H9 (cell line): Measurements from ENCODE around the gene ARHGAP8. TPM values are rescaled to one million over a fixed set of nuclear protein-coding genes. Genes with fewer than 3 reads are reported as not detected.

Experiments
- DNase-seq: peaks from one replicate; pipeline ENCODE4 v3.0.0-alpha.2; 2017
- H2AFZ ChIP-seq: one replicate; pipeline ENCODE4 v1.6.1; 2013; ENCODE audit warnings: mild to moderate bottlenecking, low read length, control low read depth, moderate library complexity
- H2AK5ac ChIP-seq: 2 replicates; pipeline ENCODE4 v1.6.1; 2013; ENCODE audit warnings: low read length, control low read depth, mixed read lengths; ENCODE audit not compliant: insufficient read length
- H2BK120ac ChIP-seq: one replicate; pipeline ENCODE4 v1.6.1; 2013; ENCODE audit warnings: low read depth, mild to moderate bottlenecking, low read length, control low read depth, inconsistent platforms; ENCODE audit not compliant: poor library complexity, severe bottlenecking
- H2BK12ac ChIP-seq: 2 replicates; pipeline ENCODE4 v1.6.1; 2013; ENCODE audit warnings: low read length, control low read depth, mixed read lengths, low read depth; ENCODE audit not compliant: insufficient read length
- H2BK15ac ChIP-seq: 2 replicates; pipeline ENCODE4 v1.6.1; 2013; ENCODE audit warnings: low read depth, low read length, control low read depth
- H2BK20ac ChIP-seq: one replicate; pipeline ENCODE4 v1.6.1; 2013; ENCODE audit warnings: low read depth, mild to moderate bottlenecking, low read length, control low read depth, inconsistent platforms; ENCODE audit not compliant: poor library complexity, severe bottlenecking
- H2BK5ac ChIP-seq: 2 replicates; pipeline ENCODE4 v1.6.1; 2013; ENCODE audit warnings: low read length, control low read depth, mixed read lengths; ENCODE audit not compliant: insufficient read length
- H3K14ac ChIP-seq: 2 replicates; pipeline ENCODE4 v1.6.1; 2013; ENCODE audit warnings: low read length, control low read depth; ENCODE audit not compliant: insufficient read depth
- H3K18ac ChIP-seq: 2 replicates; pipeline ENCODE4 v1.6.1; 2013; ENCODE audit warnings: low read depth, mild to moderate bottlenecking, mixed read lengths, low read length, control low read depth; ENCODE audit not compliant: insufficient read length
- H3K23ac ChIP-seq: 2 replicates; pipeline ENCODE4 v1.6.1; 2013; ENCODE audit warnings: low read length, control low read depth, mixed read lengths, low read depth; ENCODE audit not compliant: insufficient read length
- H3K23me2 ChIP-seq: 2 replicates; pipeline ENCODE4 v1.6.1; 2013; ENCODE audit warnings: low read depth, mild to moderate bottlenecking, mixed read lengths, low read length, control low read depth; ENCODE audit not compliant: insufficient read length, poor library complexity, severe bottlenecking
- H3K27ac ChIP-seq: 2 replicates; pipeline ENCODE4 v1.5.1; 2013; ENCODE audit warnings: low read length, control low read depth, mixed read lengths, low read depth; ENCODE audit not compliant: insufficient read length
- H3K27me3 ChIP-seq: 2 replicates; pipeline ENCODE4 v1.6.1; 2013; ENCODE audit warnings: low read length, control low read depth, inconsistent platforms; ENCODE audit not compliant: insufficient read depth
- H3K4ac ChIP-seq: 2 replicates; pipeline ENCODE4 v1.6.1; 2013; ENCODE audit warnings: low read depth, mild to moderate bottlenecking, control low read depth, inconsistent platforms, low read length, moderate library complexity
- H3K4me1 ChIP-seq: 2 replicates; pipeline ENCODE4 v1.6.1; 2013; ENCODE audit warnings: low read length, control low read depth, inconsistent platforms; ENCODE audit not compliant: insufficient read depth
- H3K4me2 ChIP-seq: 2 replicates; pipeline ENCODE4 v1.6.1; 2013; ENCODE audit warnings: low read length, control low read depth, mixed read lengths; ENCODE audit not compliant: insufficient read length, insufficient read depth
- H3K56ac ChIP-seq: 2 replicates; pipeline ENCODE4 v1.6.1; 2013; ENCODE audit warnings: low read depth, mild to moderate bottlenecking, mixed read lengths, low read length, control low read depth; ENCODE audit not compliant: insufficient read length
- H3K79me1 ChIP-seq: 2 replicates; pipeline ENCODE4 v1.6.1; 2013; ENCODE audit warnings: low read depth, mild to moderate bottlenecking, moderate library complexity, low read length, control low read depth, inconsistent platforms; ENCODE audit not compliant: insufficient read depth, poor library complexity, severe bottlenecking
- H3K79me2 ChIP-seq: 2 replicates; pipeline ENCODE4 v1.6.1; 2013; ENCODE audit warnings: low read length, control low read depth, inconsistent platforms; ENCODE audit not compliant: insufficient read depth
- H3K9ac ChIP-seq: 2 replicates; pipeline ENCODE4 v1.6.1; 2013; ENCODE audit warnings: low read length, control low read depth, mixed read lengths; ENCODE audit not compliant: insufficient read length; ENCODE audit errors: extremely low read depth
- H3K9me3 ChIP-seq: one replicate; pipeline ENCODE4 v1.6.1; 2013; ENCODE audit warnings: low read depth, low read length, inconsistent platforms; ENCODE audit not compliant: control insufficient read depth
- H3T11ph ChIP-seq: one replicate; pipeline ENCODE4 v1.6.1; 2013; ENCODE audit warnings: mild to moderate bottlenecking, low read length, control low read depth, inconsistent platforms
- H4K20me1 ChIP-seq: one replicate; pipeline ENCODE4 v1.6.1; 2013; ENCODE audit not compliant: control insufficient read depth, insufficient read length, insufficient read depth
- H4K5ac ChIP-seq: 2 replicates; pipeline ENCODE4 v1.6.1; 2013; ENCODE audit warnings: low read depth, mild to moderate bottlenecking, mixed read lengths, low read length, control low read depth; ENCODE audit not compliant: insufficient read length
- H4K8ac ChIP-seq: replicated peaks from 2 replicates; pipeline ENCODE4 v1.6.1; 2013; ENCODE audit warnings: low read length, control low read depth, mixed read lengths, low read depth; ENCODE audit not compliant: insufficient read length
- H4K91ac ChIP-seq: 2 replicates; pipeline ENCODE4 v1.6.1; 2013; ENCODE audit warnings: low read depth, mild to moderate bottlenecking, moderate library complexity, mixed read lengths, low read length, control low read depth; ENCODE audit not compliant: insufficient read length
- H3K27ac Mint-ChIP-seq, 3 experiments: 2 replicates in 2 of 3; 3 replicates in 1 of 3; pipeline ENCODE4 v1.8.0; 2020 to 2021; ENCODE audit warnings: mixed read lengths in 3 of 3, mild to moderate bottlenecking in 1 of 3, moderate library complexity in 1 of 3
- H3K27me3 Mint-ChIP-seq: 2 replicates; pipeline ENCODE4 v1.8.0; 2021; ENCODE audit warnings: low read depth, mild to moderate bottlenecking, moderate library complexity, mixed read lengths
- H3K36me3 Mint-ChIP-seq, 3 experiments: 2 replicates in 2 of 3; 3 replicates in 1 of 3; pipeline ENCODE4 v1.8.0; 2020 to 2021; ENCODE audit warnings: low read depth in 3 of 3, mixed read lengths in 3 of 3; ENCODE audit not compliant: insufficient read depth in 1 of 3
- H3K4me1 Mint-ChIP-seq, 2 experiments: 2 replicates each; pipeline ENCODE4 v1.8.0; 2020; ENCODE audit warnings: mixed read lengths in 2 of 2
- H3K4me3 Mint-ChIP-seq, 2 experiments: 2 replicates in 1 of 2; 3 replicates in 1 of 2; pipeline ENCODE4 v1.8.0; 2020 to 2021; ENCODE audit warnings: mild to moderate bottlenecking in 2 of 2, mixed read lengths in 2 of 2, moderate library complexity in 1 of 2
- H3K9me3 Mint-ChIP-seq, 2 experiments: 2 replicates in 1 of 2; 3 replicates in 1 of 2; pipeline ENCODE4 v1.8.0; 2020; ENCODE audit warnings: mild to moderate bottlenecking in 2 of 2, mixed read lengths in 2 of 2, moderate library complexity in 1 of 2
- WGBS: extraction: QIAGEN DNeasy Blood & Tissue Kit; methylation state at CpG from one replicate; pipeline ENCODE4 v1.1.7; 2013; ENCODE audit warnings: missing lambda C conversion rate, low lambda C conversion rate, mixed read lengths; ENCODE audit not compliant: insufficient read length; ENCODE audit errors: extremely low coverage; 5-methylcytosine and 5-hydroxymethylcytosine counted together
- total RNA-seq: library from RNA; stranded (reverse); gene quantifications from 2 replicates; pipeline ENCODE4 v1.2.1, GENCODE V29; 2021
- TF ChIP-seq, protein P1 (sequence below): fragments of 200-600 bp; sonication (generic); conservative IDR thresholded peaks from 3 replicates; pipeline ENCODE4 v1.8.0; 2021; ENCODE audit warnings: antibody characterized with exemption, mild to moderate bottlenecking

Gene ARHGAP8
- total RNA-seq, 1 experiment from 2014 or later, result 35.4 TPM

DNA sequence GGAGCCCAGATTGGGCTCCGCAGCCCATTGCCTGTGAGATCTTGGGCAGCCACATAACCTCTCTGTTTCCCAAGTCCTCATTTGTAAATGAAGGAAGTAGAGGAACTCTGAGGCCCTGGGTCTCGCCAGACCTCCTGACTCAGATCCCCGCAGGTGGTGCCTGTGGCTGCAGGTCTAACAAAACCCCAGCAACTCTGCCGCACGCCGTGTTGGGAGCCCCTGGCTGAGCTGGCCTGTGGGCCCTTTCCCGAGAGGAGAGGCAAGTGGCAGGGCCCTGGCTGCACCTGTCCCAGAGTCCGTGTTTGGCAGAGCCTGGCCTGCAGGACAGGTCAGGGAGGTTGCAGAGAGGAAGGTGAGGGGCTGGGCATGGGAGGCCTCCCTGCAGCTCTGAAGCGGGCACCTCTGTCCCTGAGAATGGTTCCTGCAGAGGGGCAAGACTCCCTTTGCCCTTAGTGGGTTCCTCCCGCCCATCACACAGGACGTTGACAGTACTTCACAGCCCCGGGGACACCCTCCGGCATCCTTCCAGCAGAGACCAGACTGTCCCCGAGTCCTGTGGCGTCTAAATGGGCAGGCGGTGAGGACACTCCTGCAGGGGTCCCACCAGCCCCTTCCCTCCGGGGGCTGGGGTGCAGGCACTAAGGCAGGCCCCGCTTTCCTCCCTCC is 67.7 kb downstream of the ARHGAP8 start:
- no peak overlapping the region for H3K56ac ChIP-seq
- peak overlapping the region in 2 of 3 experiments; percentile 44 to 83; a peak in 2 of 7 replicates for H3K27ac Mint-ChIP-seq
- H2BK20ac ChIP-seq, result no peak overlapping the region
- H3K27me3 ChIP-seq, result no peaks in the 10 kb centered on the region
- H4K20me1 ChIP-seq, result no peaks in the 10 kb centered on the region
- H3K4me1 ChIP-seq, result peaks cover 3% of the 10 kb centered on the region; the same call in 1 of the 2 replicates
- H3K4me3 Mint-ChIP-seq, result no peak overlapping the region
- peaks cover 17 to 24% of the 10 kb centered on the region in 2 experiments for H3K4me1 Mint-ChIP-seq
- no peaks in the 10 kb centered on the region for H3K9me3 Mint-ChIP-seq
- no peak overlapping the region for H3K4ac ChIP-seq
- no peak overlapping the region for H2BK5ac ChIP-seq
- no peak overlapping the region for H3K4me2 ChIP-seq
- no peak overlapping the region for H4K91ac ChIP-seq
- no peak overlapping the region for H4K8ac ChIP-seq
- no peak overlapping the region for H3K27ac ChIP-seq
- H3T11ph ChIP-seq, result no peak overlapping the region
- no peaks in the 10 kb centered on the region for H3K79me1 ChIP-seq
- H3K18ac ChIP-seq, result no peak overlapping the region
- H2AK5ac ChIP-seq, result no peak overlapping the region
- no peaks in the 10 kb centered on the region for H3K27me3 Mint-ChIP-seq
- no peaks in the 10 kb centered on the region for H3K23me2 ChIP-seq
- H2BK15ac ChIP-seq, result no peak overlapping the region
- H2BK12ac ChIP-seq, result no peak overlapping the region
- peak; percentile 69 for DNase-seq
- H3K36me3 Mint-ChIP-seq, result peaks cover 8 to 31% (median 27%) of the 10 kb centered on the region in 3 experiments; a peak in 6 of 7 replicates
- no peaks in the 10 kb centered on the region for H3K9me3 ChIP-seq
- H3K79me2 ChIP-seq, result no peaks in the 10 kb centered on the region
- TF ChIP-seq, protein P1, sequence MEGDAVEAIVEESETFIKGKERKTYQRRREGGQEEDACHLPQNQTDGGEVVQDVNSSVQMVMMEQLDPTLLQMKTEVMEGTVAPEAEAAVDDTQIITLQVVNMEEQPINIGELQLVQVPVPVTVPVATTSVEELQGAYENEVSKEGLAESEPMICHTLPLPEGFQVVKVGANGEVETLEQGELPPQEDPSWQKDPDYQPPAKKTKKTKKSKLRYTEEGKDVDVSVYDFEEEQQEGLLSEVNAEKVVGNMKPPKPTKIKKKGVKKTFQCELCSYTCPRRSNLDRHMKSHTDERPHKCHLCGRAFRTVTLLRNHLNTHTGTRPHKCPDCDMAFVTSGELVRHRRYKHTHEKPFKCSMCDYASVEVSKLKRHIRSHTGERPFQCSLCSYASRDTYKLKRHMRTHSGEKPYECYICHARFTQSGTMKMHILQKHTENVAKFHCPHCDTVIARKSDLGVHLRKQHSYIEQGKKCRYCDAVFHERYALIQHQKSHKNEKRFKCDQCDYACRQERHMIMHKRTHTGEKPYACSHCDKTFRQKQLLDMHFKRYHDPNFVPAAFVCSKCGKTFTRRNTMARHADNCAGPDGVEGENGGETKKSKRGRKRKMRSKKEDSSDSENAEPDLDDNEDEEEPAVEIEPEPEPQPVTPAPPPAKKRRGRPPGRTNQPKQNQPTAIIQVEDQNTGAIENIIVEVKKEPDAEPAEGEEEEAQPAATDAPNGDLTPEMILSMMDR, result no peak
- no peak overlapping the region for H2BK120ac ChIP-seq
- H2AFZ ChIP-seq, result no peak overlapping the region
- no peak overlapping the region for H3K9ac ChIP-seq
- no peak overlapping the region for H3K23ac ChIP-seq
- H4K5ac ChIP-seq, result no peak overlapping the region
- no peak overlapping the region; the same call in 1 of the 2 replicates for H3K14ac ChIP-seq
- WGBS, result no CpG with 5 or more reads among the region's 18 CpGs
